Testis (tissue), 2 donors: ENCODE measurements around the gene MAP2K7.

Experiments used
- CTCF ChIP-seq, 3 experiments: fragments of 450-650 bp in 2 of 3; fragments of 200-600 bp in 1 of 3; sonication (generic) in 1 of 3; IDR thresholded peaks; one replicate each; pipeline ENCODE4 v1.5.1; 2016 to 2019; ENCODE audit warnings: antibody characterized with exemption in 3 of 3, mild to moderate bottlenecking in 2 of 3, moderate library complexity in 1 of 3
- POLR2A ChIP-seq: fragments of 450-650 bp; IDR thresholded peaks from one replicate; pipeline ENCODE4 v1.6.1; 2017; ENCODE audit warnings: antibody characterized with exemption, mild to moderate bottlenecking, moderate library complexity

DNA sequence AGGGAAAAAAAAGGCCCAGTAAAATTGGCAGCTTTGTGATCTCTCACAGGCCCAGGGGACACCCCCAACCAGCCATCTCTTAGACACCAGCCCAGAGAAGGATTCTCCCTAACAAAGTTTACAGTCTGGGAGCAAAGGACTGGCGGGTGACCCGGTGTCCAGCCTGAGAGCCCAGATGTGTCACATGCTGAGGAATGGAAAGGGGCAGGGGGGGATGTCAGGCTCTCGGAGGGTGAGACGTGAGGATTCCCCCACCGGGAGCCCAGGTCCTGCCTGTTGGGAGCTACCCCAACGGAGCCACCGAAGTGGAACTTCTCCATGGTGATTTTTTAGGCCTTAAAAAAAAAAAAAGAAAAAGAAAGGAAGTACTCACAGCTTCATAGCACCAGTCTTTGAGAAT, 27.1 kb downstream of the MAP2K7 start:
- TF ChIP-seq POLR2A (no peak), CTCF (IDR thresholded peaks at IDR 0.05) (no peak)
